ENCODE measurements around the gene HELT.

Gene HELT

DNA sequence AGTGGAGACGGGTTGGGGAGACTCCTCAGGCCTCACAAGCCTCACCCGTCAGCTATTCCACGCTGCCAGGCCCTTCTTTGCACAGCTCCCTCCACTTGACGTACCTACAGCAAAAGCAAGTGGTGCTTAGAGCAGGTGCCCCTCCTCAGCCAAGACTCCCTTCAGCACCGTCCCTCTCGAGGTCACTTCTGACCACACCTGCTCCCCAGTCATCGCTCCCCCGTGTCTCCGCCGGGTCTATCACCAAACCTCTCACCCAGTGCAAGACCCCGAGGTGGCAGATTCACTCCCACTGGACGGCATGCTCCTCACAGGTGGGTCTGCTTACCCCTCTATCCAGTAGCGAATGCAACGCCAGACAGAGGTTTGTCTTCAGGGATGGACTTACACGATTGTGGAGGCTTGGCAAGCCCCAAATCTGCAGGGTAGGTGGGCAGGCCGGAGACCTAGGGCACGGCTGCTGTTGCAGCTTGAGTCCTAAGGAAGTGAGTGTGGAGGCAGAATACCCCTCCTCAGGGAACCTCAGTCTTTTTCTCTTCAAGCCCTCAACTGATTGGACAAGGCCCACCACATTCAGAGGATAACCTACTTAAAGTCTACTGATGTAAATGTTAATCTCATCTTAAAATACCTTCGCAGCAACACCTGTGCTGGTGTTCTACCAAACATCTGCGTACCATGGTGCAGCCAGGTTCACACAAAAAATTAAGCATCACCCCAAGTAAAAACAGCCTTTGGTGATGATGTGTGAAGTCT is 14.5 kb upstream of the HELT start:
- no peak for DNase-seq (ENCODE audit: low read depth in 1 of 2, low spot score in 1 of 2)

DNA sequence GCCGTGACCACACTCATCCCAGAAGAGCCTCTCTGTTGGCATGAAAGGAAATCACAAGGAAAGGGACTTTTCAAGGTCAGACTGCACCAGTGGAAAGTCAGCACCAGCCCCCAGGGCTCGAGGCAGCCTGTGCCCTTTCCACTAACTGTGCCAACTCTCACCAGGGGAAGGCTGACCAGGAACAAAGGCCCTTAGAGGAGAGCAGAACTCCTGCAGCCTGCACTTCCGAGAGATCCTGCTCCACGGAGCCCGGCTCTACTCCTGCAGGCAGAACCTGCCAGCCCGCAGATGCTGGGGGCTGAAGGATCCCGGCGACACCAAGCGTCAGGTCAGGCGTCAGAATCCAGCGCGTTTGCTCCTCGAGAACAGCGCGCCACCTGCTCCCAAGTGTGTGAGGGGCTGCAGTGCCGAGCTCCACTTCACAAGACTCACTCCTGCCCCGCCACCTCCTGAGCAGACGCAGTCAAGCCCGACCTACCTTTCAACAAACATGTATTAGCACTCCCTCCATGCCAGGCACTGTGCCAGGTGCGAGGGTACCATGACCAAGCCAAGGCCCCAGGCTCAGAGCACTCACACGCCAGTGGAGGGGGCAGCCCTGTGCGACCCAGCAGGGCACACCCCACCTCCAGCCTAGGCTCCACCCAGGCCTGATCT is 13.6 kb upstream of the HELT start:
- DNase-seq (ENCODE audit: low read depth in 1 of 2, low spot score in 1 of 2) = no peak

DNA sequence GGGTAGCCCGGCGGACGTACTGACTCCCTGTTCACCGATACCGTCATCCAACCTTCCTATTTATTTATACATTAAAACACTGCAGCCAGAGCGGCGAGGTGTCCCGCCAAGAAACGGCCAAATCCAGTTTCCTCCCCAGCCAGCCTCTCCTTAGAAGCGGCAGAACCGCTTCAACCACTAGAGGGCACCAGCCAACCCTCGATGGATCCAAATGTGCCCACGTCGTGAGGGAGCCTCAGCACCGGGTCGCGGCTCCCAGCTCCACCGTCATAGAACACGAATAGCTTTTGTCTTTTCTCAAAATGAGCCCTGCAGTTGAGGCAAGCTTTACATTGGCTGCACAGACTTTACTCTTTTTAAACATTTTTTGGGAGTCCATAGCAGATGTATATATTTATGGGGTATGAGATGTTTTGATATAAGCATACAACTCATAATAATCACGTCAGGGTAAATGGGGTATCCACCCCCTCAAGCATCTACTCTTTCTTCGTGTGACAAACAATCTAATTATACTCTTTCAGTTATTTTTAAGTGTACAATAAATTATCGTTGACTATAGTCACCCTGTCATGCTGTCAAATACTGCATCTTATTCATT is 13.0 kb upstream of the HELT start:
- DNase-seq (ENCODE audit: low read depth in 1 of 2, low spot score in 1 of 2) = peak; percentile 65 to 77

DNA sequence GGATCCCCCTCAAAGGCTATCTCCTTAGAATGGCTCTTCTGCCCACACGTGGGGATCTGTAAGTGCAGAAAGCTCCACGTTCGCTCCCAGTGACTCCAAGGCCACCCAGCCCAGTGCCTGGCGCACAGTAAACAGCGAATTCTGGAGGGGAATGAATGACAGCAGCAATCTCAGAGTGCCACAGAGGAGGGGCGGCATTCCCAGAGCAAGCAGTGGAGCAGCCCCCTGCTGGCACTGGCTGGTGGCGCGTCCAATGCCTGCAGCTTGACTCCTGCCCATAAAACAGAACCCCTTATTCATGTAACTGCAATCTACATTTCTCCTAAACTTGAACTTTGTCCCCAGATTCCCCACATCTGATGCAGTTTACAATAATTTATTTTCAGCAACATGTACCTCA is 6.9 kb upstream of the HELT start:
- no peak for DNase-seq (ENCODE audit: low read depth in 1 of 2, low spot score in 1 of 2)

DNA sequence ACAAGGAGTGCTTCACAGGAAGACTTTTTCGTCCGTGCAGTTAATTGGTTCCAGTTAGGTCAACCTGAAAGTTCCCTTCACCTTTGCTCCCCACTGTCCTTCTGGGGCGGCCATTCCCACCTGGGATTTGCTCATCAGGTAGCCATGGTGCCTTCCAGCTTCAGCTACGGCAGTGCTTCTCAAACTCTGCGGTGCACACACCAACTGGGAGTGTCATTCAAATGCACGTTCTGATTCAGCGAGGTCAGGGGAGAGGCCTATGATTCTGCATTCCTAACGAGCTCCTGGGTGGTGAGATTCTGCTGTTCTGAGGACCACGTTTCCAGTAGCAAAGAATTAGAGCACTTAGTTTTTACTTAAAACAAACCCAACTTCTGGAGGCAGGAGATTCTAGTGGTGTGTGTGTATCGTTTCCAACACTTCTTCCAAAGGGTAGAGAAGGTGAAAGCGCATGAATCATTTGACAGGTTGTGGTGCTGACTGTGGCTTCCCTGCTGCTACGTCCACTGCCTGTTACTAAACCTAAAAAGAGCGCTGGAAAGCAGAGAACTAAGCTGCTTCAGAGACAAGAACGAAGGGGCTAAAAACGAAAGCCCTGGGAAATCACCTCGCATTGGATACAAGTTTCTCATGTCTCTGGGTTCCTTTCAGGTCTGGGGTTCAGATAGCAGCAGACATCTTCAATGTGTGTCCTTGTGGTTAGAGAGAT is 4.7 kb upstream of the HELT start:
- DNase-seq (ENCODE audit: low read depth in 1 of 2, low spot score in 1 of 2) = no peak

DNA sequence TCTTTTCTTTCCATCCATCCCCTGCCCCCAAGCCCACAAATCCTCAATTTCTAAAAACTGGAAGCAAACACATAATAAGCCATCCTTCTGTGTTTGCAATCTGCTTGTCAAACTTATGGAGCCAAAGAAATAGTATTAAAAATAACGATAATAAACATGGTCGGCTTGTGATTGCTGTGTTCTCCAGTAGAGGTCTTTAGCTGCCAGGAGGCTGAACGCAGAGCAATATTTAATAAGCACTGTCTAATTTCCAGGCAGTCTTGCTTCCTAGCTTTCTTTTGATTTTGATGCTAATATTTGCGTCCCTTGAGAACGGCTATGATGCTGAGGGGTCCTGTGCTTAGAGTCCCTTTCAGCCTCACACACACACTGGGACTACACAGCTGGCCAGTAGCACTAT is 3.2 kb upstream of the HELT start:
- no peak for DNase-seq (ENCODE audit: low read depth in 1 of 2, low spot score in 1 of 2)

DNA sequence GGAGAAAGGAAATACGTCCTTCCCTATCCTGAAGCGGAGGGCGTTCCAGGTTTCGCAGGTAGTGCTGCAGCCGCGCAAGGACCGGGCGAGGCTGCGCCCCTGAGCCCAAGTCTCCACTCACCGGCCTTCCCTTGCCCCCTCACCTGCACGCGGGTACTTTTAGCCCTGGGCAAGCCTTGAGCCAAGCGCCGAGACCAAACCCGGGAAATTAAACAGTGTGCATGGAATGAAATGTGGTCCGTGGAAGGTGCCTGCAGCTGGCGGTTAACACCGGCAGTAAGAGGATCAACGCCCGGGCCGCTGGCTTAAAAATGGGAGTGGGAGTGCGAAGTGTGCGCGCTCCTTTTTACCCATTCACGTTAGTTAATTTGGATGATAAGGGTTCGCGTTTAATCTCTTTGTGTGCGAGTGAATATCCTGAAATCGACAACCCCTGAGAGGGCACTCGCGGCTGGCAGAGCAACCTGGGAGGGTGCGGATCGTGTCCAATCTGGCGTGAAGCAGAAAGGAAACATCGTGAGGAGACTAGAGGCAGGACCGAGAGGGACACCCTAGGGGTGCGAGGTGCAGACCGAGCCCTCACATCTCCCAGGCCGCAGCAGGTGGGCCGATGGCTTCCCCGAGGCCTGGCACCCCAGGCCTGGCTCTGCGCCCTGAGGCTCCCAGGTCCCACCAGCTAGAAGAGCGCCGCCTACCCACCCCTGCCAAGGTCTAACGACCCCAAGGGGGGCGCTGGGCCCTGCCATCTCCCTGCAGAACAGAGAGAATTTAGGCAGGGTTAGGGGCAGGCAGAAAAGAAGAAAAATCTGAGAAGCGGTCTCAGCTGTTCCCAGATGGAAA is 2.0 kb upstream of the HELT start:
- no peak for DNase-seq (ENCODE audit: low read depth in 1 of 2, low spot score in 1 of 2)

DNA sequence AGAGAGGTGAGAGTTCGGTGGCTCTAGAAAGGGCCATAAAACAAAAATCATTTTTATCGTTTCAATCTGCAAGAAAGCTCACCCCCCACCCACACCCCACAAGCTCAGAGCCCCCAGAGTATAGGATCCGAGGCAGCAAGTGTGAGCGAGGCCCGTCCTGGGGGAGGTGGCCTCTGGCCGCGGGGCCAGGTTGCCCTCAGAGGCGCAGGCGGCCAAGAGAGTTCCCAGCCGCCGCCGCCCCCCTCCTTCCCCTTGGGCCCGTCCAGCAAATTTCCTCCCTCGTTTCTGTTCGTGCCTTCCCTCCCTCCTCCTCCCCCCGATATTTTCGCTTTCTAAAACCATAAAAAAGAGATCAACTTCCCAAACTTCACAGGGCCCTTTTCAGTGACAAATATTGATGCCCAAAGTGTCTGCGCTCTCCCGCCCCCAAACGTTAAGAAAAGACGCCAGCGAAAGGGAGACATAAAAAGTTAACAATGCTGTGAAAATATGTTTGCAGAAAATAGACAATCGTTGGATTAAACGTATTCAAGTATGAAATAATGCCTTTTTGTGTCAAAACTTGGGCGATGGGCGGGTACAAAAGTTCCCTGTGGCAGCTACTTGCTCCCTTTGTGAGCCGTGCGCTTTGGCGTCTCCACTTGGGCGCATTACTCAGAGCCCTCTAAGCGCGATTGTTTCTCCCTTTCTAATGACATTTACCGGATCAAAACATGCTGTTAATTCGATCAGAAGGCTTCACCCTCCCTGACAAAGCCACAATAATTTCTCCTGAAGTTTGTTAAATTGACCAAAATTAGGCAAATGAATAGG is 1.1 kb upstream of the HELT start:
- DNase-seq (ENCODE audit: low read depth in 1 of 2, low spot score in 1 of 2) = no peak

DNA sequence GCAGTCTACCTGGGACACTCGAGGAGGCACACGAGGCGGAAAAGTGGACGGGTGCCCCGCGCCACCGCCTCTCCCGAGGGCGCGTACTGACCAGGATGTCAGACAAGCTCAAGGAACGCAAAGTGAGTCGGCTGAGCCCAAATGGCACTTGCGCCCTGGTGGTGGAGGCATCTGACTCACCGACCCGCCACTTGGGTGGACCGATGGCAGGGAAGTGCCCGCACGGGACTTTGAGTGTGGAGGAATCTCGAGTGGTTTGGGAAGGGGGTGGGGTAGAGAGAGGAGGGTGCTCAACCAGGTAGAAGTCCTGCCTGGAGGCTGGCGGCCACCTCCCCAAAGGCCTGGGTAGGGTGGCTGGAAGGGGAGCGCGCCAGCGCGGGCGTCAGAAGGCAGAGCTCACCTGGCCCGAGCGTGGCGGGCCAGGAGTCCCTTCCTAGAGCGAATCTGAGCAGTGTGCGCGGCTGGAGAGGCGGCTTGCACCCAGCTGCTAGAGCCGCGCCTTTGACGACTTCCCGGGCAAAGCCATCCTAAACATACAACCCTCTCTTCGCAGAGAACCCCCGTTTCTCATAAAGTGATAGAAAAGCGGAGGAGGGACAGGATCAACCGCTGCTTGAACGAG is 655 bp downstream of the HELT start:
- no peak for DNase-seq (ENCODE audit: low read depth in 1 of 2, low spot score in 1 of 2)

DNA sequence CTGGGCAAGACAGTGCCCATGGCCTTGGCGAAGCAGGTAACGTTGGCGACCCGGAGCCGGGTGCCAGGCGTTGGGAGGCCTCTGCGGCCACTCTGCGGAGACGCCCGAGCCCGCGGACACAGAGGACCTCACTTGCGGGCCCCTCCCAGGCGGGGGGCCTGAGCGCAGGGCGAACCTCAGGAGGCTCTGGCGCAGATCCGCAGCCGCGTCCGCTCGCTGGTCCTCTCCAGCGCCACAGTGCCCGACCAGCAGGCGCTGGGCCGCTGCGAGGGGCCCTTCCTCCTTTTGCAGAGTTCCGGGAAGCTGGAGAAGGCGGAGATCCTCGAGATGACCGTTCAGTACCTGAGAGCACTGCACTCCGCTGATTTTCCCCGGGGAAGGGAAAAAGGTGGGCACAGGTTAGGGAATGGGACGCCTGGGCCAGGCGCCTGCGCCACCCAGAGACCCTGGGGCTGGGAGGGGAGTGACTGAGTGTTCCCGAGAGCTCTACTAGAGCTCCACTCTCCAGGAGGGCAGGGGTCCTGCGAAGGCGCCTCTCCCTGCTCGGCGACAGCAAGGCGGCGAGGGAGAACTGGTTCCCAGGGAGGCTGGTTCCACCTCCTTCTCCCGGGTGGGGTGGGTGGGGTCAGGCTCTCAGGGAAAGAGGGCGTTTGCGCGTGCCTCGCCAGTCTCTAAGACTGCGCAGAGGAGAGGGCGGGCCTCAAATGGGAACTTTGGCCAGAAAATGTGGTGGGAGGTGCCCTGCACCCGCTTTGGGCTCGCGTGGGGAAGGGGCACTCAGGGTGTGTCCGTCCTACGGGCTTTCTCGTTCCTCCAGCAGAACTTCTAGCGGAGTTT is 1.4 kb downstream of the HELT start:
- DNase-seq (ENCODE audit: low read depth in 1 of 2, low spot score in 1 of 2) = no peak

DNA sequence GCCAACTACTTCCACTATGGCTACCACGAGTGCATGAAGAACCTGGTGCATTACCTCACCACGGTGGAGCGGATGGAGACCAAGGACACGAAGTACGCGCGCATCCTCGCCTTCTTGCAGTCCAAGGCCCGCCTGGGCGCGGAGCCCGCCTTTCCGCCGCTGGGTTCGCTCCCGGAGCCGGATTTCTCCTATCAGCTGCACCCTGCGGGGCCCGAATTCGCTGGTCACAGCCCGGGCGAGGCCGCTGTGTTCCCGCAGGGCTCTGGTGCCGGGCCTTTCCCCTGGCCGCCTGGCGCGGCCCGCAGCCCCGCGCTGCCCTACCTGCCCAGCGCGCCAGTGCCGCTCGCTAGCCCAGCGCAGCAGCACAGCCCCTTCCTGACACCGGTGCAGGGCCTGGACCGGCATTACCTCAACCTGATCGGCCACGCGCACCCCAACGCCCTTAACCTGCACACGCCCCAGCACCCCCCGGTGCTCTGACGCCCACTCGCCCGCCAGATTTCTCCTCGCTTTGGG is 2.1 kb downstream of the HELT start:
- DNase-seq (ENCODE audit: low read depth in 1 of 2, low spot score in 1 of 2) = no peak

DNA sequence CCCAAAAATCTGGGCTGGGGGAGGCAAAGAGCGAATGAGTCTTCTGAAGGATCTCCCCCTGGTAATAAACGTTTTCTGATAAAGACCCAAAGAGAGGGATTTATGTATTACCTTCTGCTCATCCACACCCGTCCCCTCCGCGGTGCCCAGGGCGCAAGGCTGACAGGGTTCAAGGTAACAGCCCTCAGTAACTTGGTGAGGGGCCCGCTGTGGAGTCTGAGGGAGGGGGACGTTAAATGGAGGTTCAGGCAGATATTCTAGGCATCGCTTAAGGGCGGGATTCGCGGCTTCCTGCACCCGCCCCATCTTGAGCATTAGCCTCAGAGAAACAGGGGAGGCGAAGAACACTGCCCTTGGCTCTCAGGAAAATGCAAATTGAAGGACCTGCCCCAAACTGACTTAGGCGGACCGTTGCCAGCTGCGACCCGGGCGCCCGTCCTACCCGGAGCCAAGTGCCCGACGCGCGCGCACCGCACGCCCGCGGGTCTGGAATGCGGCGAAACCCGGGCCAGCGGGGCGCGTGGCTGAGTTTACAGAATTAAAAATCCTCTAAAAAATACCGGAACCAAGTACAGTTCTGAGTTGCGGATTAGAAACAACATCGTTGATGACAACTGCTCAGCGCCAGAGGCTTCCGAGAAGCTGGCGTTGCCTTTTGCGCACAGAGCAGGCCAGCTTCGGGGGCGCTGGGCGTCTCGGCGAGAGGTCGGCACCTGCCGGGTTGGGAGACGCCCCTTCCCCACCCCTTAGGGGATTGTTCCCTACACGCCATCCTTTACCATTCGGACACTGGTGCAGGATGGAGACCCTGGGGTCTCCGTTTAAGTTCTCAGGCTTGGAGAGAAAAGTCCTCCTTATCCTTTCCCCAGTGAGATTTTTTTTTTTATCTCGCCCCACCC is 2.8 kb downstream of the HELT start:
- DNase-seq (ENCODE audit: low read depth in 1 of 2, low spot score in 1 of 2) = no peak

DNA sequence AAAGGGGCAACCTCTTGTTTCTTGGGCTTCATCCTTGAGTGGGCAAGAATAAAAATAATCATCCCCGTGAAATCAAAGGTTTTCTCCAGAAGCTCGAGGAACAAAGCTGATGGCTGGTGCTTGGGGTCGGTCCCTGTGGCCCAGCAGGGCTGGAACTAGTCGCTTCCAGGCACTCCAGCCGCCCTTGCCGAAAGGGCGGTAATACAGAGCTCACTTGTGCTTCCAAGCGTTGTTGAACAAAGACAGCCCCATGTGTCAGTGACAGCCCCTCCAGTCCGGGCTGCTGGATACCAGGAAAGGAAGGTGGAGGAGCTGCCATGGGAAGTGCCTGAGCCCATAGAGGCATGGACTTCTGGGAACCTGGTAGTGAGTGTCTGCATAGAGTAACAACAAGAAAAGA is 5.2 kb downstream of the HELT start:
- DNase-seq (ENCODE audit: low read depth in 1 of 2, low spot score in 1 of 2) = no peak

DNA sequence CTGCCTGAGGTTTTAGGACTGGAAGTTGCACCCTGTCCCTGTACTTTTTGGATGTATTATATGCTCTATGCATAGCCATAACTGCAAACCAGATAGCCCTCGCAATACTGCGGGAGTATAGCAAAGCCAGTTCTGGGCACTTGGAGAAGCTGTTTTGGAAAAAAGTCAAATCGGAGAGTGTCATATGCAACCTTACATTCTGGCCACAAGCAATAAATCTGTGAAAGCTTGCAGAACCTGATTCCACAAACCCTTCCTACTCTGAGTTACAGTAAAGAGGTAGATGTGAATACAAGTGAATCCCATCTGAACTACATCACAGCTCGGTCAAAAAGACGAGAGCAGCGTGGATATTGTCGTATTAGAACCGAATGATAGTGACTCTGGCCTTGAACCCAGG is 10.3 kb downstream of the HELT start:
- DNase-seq (ENCODE audit: low read depth in 1 of 2, low spot score in 1 of 2) = no peak

DNA sequence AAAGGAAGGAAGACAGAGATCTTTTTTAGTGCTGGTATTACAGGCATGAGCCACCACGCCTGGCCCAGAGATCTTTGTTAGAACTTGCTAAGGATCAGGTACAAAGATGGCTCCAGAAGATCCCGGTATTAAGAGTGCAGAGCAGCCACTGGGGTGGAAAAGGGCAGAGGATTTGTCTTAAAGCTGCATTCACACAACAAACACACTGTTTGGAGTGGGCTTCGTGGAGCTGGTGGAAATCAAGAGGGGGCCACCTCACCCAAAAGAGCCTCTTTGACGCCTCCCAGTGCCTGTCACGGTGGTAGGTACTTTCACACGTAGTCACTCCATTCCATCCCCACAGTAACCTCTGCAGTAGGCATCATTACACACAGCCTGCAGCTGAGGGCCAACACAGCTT is 13.3 kb downstream of the HELT start:
- no peak for DNase-seq (ENCODE audit: low read depth in 1 of 2, low spot score in 1 of 2)

DNA sequence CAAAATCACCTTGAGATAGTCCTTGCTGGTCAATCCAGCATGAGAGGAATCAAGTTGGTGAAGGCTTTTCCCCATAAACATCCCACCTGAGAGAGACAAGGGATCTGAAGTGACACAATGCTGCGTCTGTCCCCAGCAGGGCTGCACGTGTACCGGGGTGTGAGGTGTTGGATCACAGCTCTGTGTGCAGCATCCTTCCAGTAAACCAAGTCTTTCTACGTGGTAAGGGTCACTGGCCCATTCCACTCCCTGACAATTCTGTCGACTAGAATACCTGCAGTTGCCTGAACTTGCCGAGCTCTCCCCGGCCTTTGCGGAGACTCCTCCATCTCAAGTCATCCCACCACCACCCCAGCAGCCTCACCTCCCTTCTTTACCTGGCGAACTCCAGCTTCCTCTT is 14.8 kb downstream of the HELT start:
- DNase-seq (ENCODE audit: low read depth in 1 of 2, low spot score in 1 of 2) = no peak

DNA sequence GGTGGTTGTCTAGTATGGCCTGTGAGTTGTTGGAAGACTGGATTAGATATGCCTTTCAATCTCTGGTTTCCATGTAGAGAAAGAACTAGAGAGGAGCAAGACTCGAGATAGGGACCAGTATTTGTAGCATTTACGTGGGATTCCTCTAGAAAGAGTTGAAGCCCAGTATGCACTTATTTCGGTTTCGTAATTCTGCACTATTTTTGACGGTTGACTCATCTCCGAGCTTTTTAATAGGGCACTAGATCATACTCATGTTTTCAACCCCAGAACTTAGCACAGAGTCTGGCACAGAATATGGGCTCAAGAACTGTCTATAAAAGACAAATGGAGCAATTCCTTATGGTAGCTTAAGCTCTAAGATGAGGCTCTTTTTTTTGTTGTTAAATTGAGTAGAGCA is 15.7 kb downstream of the HELT start:
- DNase-seq (ENCODE audit: low read depth in 1 of 2, low spot score in 1 of 2) = no peak

DNA sequence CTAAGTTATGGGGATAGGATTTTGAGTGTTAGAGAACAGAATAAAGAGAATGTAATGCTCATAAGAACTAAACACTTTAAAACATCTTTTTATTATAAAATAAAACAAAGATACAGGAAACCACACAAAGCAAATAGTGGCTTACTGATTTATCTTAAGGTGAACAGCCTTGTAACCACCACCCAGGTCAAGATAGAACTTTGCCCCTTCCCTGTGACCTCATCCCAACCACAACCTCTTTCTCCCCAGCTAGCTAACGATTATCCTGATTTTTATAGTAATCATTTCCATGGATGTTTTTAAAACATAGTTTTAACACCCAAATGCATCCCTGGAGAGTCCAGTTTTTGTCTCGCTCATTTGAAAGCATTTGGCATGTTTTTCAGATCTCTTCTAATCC is 17.0 kb downstream of the HELT start:
- no peak for DNase-seq (ENCODE audit: low read depth in 1 of 2, low spot score in 1 of 2)
